NCI-H2081 treated with DMSO at 0.1 percent for 48 hours (cell line): ENCODE results near the gene ANO7.
A peak's percentile ranks its signal among the peaks of the same experiment; 100 is the strongest.

Experiments used
- DNase-seq: peaks from one replicate; lab custom pipeline; 2025; lab: John Stamatoyannopoulos, UW

Gene ANO7

GRCh38 chr2:241188361-241189092 lies at the start of gene ANO7:
ANO7 (plus strand) TSS chr2:241188677; CDS start chr2:241190064, 1,387 bp downstream.
- DNase-seq: no peak

DNA sequence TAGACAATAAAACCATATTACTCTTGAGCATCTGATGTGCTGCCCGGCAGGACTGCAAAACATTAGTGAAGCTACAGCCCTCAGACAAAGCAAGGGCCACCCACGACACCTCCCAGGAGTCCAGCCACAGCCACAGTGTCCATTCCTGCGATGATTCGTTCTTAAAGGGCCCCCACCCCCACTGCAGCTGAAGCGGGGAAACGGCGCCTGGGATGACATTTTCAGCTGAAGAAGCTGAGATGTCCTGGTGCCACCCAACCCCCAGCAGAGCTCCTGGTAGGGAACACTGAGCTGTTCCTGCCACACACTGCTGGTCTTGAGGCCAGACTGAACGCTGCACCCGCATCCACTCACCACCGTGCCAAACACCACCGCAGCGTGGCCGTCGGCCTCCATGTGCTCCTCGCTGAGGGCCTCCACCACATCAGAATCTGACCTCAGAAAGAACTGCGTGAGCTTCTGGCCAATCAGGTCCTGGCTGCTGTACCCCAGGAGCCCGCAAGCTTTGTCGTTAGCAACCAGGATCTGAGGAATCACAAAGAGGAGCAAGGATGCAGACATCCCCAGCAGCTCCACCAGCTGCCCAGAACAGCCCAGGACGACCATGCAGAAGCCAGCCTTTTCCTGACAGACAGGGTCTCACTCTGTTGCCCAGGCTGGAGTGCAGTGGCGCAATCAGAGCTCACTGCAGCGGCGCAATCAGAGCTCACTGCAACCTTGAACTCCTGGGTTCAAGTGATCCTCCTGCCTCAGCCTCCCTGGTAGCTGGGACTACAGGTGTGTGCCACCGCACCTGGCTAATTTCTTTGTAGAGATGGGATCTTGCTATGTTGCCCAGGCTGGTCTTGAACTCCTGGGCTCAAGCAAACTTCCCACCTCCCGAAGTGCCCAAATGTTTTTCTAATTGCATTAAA lies 48.7 kb upstream of the ANO7 start:
- DNase-seq: no peak

DNA sequence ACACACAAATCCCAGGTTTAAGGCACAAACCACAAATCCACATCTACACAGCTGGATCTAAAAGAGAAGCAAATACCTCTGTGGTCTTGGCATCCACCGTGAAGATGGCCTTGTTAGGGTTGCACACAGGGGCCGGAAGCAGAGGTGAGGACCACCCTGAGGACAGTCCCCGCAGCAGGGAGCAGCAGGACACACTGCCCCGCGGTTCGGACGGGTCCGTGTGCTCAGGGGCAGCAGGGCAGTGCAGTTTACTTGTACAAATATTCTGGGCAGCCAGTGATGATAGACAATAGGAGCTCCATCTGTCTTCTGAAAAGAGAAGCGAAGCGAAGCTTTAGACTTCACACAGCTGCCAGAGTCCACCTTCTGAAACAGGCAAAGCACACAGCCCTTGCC lies 48.0 kb upstream of the ANO7 start:
- no peak for DNase-seq

- DNase-seq: no peak
These were observed 47.2 kb upstream of the ANO7 start for GRCh38 chr2:241141214-241141770.

GRCh38 chr2:241142063-241142462 lies 46.4 kb upstream of the ANO7 start:
- DNase-seq: no peak

DNA sequence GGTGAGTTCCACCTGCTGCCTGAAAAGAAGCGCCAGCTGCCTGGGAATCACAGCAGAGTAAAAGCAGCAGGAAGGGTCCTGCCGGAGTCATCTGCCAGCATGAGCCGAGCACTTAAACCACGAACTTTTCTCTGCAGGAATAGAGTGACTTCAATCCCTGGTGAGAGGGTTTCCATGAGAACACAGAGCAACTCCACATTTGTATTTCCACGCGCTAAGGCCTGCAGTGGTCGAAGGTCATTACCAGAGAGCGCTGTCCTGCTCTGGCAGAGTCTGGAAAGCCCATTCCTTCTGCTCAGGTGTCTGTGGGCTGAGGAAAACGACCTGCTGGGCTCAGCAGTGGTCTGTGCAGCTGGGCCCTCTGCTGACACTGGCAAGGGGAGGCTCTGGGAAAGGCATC lies 45.9 kb upstream of the ANO7 start:
- no peak for DNase-seq

- no peak for DNase-seq
These were observed 42.2 kb upstream of the ANO7 start for GRCh38 chr2:241146286-241146685.

DNA sequence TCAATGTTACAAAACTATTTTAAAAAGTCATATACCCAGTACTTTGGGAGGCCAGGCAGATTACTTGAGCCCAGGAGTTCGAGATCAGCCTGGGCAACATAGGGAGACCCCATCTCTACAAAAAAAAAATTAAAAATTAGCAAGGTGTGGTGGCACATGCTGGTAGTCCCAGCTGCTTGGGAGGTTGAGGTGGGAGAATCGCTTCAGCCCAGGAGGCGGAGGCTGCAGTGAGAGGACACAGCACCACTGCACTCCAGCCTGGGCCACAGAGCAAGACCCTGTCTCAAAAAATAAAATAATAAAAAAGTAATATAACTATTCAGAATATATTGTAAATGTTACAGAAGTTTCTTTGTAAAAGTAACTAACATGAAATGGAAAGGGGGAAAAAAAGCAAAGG lies 41.1 kb upstream of the ANO7 start:
- DNase-seq: no peak

- no peak for DNase-seq
These were observed 40.2 kb upstream of the ANO7 start for GRCh38 chr2:241148239-241148638.

DNA sequence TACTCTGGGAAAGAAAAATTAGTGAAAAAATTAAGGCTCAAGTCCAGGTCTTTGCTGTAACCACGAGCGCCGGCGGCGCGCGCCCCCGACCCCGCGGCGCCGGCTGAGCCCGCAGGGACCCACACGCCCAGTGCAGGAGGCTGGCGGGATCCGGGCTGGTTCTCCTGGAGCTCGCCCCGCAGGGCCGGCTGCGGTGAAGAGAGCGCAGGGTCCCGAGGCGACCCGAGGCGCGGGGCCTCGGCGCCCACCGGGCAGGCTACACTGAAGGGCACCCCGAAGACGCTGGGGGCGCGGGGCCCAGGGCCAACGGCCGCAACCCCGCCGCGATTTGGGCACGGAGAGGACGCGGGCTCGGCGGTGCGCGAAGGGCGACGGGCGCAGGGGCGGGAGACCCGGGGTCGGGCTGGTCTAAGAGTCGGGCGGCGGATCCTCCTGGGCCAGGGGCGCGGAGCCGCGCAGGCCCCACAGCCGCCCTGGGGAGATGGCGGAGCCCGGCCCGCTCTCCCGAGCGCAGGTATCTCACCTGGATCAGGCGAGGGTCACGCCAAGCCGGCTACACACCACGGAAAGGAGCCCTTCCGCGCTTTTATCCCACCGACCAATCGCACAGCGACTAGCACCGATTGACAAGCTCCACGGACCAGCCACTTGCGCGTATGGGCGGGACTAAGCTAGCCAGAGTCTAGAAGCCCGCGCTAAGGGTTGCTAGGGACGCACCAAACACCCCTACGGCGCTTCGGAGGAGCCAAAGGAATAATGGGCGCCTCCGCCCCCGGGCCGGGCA lies 39.4 kb upstream of the ANO7 start, which contains the start of gene PASK:
PASK (minus strand) TSS at position 582 of the 784 bp plus-strand sequence. CDS start 6,440 bp downstream, outside the sequence.
- DNase-seq: peak; percentile 87

GRCh38 chr2:241149675-241149924 lies 38.9 kb upstream of the ANO7 start:
- DNase-seq: no peak

- DNase-seq: peak; percentile 81
These were observed 38.4 kb upstream of the ANO7 start, which contains the start of gene PPP1R7 for GRCh38 chr2:241149925-241150659. PPP1R7 (plus strand) TSS chr2:241150467; CDS start chr2:241150496, 29 bp downstream.

DNA sequence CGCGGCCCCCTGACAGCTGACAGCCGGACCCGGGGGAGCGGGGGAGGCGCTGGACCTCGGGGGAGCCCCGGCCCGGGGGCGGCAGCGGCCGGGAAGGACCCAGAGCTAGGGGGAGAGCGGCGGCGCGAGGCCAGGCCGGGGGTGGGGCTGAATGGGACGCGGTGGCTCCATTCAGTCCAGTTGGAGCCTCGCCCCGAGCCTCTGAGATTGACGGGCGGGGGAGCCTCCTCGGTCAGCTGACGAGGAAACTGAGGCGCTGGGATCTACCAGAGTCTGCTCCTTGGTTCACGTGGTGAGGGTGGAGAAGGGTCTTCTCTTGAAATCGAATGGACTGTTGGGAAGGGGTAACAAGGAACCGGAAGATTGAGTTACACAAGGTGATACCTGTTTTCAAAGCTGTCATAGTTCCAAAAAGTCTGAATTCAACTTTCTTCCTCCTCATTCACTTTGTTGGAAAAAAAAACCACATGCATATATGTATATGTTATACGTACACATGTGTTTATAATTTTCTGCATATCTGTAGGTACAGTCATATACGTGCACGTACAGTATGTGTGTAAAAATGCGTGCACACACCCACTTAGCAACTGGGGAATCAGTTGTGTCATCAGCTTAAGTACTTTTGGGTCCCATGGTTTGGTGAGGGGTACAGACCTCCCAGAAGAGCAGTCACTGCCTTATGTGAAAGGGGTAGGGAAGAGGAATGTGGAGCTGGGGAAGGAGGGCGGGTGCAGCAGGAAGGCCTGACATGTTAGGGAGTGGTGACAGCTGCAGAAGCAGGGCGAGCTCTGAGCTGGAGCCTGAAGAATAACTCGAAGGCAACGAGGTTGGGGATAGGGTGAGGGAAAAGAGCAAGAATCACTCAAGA lies 37.6 kb upstream of the ANO7 start:
- no peak for DNase-seq

DNA sequence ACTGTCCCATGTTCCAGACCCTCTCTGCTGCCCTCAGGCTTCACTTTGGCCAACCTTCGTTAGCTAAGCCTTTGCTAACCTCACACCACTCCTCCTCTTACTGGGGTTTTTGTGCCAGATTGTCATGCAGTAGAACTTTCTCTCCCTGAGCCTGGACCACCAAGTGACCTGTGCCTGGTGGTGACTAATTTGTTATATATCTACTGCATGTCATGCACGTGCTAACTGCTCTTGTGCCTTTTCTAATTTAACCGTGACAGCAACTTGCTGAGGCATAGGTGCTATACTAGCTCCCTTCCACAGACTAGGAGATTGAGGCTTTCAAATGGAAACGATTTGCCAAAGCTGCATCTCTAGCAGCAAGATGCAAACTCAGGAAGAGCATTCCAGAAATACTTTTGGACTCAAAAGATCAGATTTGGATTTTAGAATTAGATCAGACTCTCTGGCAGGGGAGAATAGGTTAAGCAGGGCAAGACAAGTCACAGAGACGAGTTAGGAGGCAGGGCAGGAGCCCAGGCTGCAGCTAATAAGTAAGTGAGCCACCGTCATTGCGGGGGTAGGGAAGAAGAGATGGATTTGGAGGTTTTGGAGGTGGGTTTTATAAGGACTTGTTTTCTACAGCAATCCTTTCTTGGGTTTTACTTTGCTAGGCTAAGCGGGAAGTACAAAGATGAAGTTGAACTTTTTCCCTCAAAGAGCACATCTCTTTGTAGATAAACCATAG lies 36.4 kb upstream of the ANO7 start:
- no peak for DNase-seq

DNA sequence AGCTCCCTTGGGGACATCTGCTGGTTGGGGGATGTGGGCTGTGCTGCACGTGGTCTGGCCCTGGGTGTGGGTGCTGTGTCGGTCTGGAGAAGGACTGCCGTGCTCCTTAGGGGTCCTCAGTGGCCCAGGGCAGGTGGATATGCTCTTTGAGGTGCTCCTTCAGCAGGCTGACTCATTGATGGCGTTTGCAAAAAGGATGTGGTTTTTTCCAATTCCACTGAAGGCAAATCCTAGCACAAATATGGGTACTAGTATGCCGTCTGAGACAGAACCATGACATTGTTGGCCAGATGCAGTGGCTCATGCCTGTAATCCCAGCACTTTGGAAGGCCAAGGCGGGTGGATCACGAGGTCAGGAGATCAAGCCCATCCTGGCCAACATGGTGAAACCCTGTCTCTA lies 34.9 kb upstream of the ANO7 start:
- DNase-seq: no peak

DNA sequence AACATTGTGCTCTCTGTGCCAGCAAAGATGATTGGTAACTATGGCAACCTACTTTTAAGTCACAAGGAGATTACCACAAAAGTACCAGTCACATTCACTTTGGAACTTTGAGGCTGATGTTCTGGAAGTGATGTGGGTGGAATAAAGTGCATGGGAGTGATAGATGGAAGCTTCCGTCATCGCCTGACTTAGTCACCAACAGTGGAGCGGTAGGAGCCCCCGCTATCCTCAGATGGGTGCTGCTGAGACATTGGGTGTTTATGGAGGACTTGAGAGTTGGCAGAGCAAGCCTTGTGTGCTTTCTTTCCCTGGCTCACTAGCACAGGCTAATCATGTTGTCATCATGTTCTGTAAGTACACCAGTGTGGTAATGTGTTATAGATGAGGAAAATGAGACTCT lies 33.6 kb upstream of the ANO7 start:
- DNase-seq: no peak

- DNase-seq: no peak
These were observed 32.5 kb upstream of the ANO7 start for GRCh38 chr2:241155936-241156335.

GRCh38 chr2:241156971-241157441 lies 31.5 kb upstream of the ANO7 start:
- DNase-seq: peak; percentile 56

- DNase-seq: no peak
These were observed 30.5 kb upstream of the ANO7 start for GRCh38 chr2:241157841-241158545.
